ENCODE measurements around the gene AJM1.

Gene AJM1

GRCh38 chr9:136850866-136851775 lies 8.8 kb downstream of the AJM1 start:
- no peak for DNase-seq (ENCODE audit: low spot score)
- no peak for TF ChIP-seq CTCF (IDR thresholded peaks at IDR 0.05; ENCODE audit: extremely low read depth, missing control alignments)

- TF ChIP-seq CTCF (IDR thresholded peaks at IDR 0.05; ENCODE audit: extremely low read depth, missing control alignments): no peak
- DNase-seq (ENCODE audit: low spot score): no peak
These were observed 9.8 kb downstream of the AJM1 start, which contains the start of gene MAMDC4 for GRCh38 chr9:136851941-136852663. TSS of gene MAMDC4 (plus strand) at chr9:136852346. CDS start at chr9:136852417, 71 bp downstream.

- TF ChIP-seq CTCF (IDR thresholded peaks at IDR 0.05; ENCODE audit: extremely low read depth, missing control alignments): no peak
- DNase-seq (ENCODE audit: low spot score): no peak
These were observed 10.7 kb downstream of the AJM1 start for GRCh38 chr9:136852664-136853595.

GRCh38 chr9:136853596-136854112 lies 11.4 kb downstream of the AJM1 start:
- no peak for DNase-seq (ENCODE audit: low spot score)
- TF ChIP-seq CTCF (IDR thresholded peaks at IDR 0.05; ENCODE audit: extremely low read depth, missing control alignments): no peak

- TF ChIP-seq CTCF (IDR thresholded peaks at IDR 0.05; ENCODE audit: extremely low read depth, missing control alignments): no peak
- DNase-seq (ENCODE audit: low spot score): no peak
These were observed 12.0 kb downstream of the AJM1 start for GRCh38 chr9:136854113-136854841.

- DNase-seq (ENCODE audit: low spot score): no peak
These were observed 12.7 kb downstream of the AJM1 start for GRCh38 chr9:136854842-136855460.

More at GRCh38 chr9:136854842-136855460, 12.7 kb downstream of the AJM1 start:
- no peak for TF ChIP-seq CTCF (IDR thresholded peaks at IDR 0.05; ENCODE audit: extremely low read depth, missing control alignments)
